ENCODE results near the gene FXYD4. TPM values are rescaled to one million over a fixed set of nuclear protein-coding genes. Genes with fewer than 3 reads are reported as not detected.

Gene FXYD4
- total and polyA plus RNA-seq, 2 of the 8 experiments (the other 6 are each of a cell fraction or from before 2014, with no cell fraction given) = not detected

GRCh38 chr10:43387678-43388032 is 16.2 kb downstream of the FXYD4 start:
- no peak overlapping the region for H2AFZ ChIP-seq (ENCODE audit: low read length)
- H2BK120ac ChIP-seq (replicated peaks; ENCODE audit: low read depth, low read length) = no peak overlapping the region
- H4K8ac ChIP-seq (ENCODE audit: extremely low read depth, insufficient read depth, low read length) = peak overlapping the region; percentile 9; the same call in 1 of the 2 replicates
- no peak for DNase-seq (ENCODE audit: low read depth in 1 of 2, low spot score in 2 of 2)
- H3K4me3 ChIP-seq (ENCODE audit: extremely low read depth in 1 of 4, insufficient read depth in 2 of 4, low read depth in 3 of 4, low read length in 4 of 4) = no peak overlapping the region
- no peaks in the 10 kb centered on the region; the same call in 1 of the 2 replicates for H3K23me2 ChIP-seq (ENCODE audit: low read depth, low read length)
- 94% methylated on average over 5 of the region's 5 CpGs; no CpG with 5 or more reads in 1 of the 2 experiments for WGBS, 2 experiments (ENCODE audit: extremely low coverage in 1 of 2, insufficient coverage in 1 of 2, insufficient read length in 1 of 2, insufficient replicate concordance in 2 of 2, low coverage in 1 of 2, low lambda C conversion rate in 2 of 2, missing lambda C conversion rate in 1 of 2)
- peaks cover 36 to 71% (median 61%) of the 10 kb centered on the region in 4 experiments for H3K36me3 ChIP-seq (ENCODE audit: control insufficient read depth in 2 of 4, insufficient read depth in 4 of 4, low read length in 3 of 4)
- TF ChIP-seq RXRA (IDR thresholded peaks at IDR 0.05; ENCODE audit: insufficient read depth, low read depth, low read length) (no peak), FOSL1 (IDR thresholded peaks at IDR 0.05; ENCODE audit: insufficient read depth, low read depth, low read length) (no peak), BCL11A (IDR thresholded peaks at IDR 0.05; ENCODE audit: low read depth in 2 of 2, low read length in 2 of 2) (no peak), KDM4A (IDR thresholded peaks at IDR 0.05; ENCODE audit: low read depth, low read length, severe bottlenecking) (no peak), CBX8 (IDR thresholded peaks at IDR 0.05; ENCODE audit: borderline replicate concordance, low read depth, low read length) (no peak), SAP30 (IDR thresholded peaks at IDR 0.05; ENCODE audit: insufficient read depth, insufficient replicate concordance, low read length) (no peak), RAD21 (IDR thresholded peaks at IDR 0.05 in 1 of 2, conservative IDR thresholded peaks at IDR 0.05 in 1 of 2; ENCODE audit: low read depth in 2 of 2, low read length in 2 of 2) (no peak), USF2 (IDR thresholded peaks at IDR 0.05; ENCODE audit: low read length) (no peak), TAF7 (optimal IDR thresholded peaks at IDR 0.05; ENCODE audit: borderline replicate concordance, low read depth, low read length) (no peak), SIRT6 (IDR thresholded peaks at IDR 0.05; ENCODE audit: low read length) (no peak)
- H4K5ac ChIP-seq (ENCODE audit: insufficient read length, low read depth, low read length) = no peak overlapping the region
- no peak overlapping the region for H2BK15ac ChIP-seq (ENCODE audit: low read length)
- no peak for FAIRE-seq
- no peak overlapping the region for H3K23ac ChIP-seq (ENCODE audit: insufficient read length)
- H3K4ac ChIP-seq (replicated peaks; ENCODE audit: insufficient read length, low read depth, low read length) = no peak overlapping the region
- H3K79me1 ChIP-seq (ENCODE audit: low read depth, low read length) = peaks cover 17% of the 10 kb centered on the region
- no peak overlapping the region for H3K9ac ChIP-seq (replicated peaks in 1 of 4; ENCODE audit: extremely low read depth in 1 of 4, low read depth in 3 of 4, low read length in 3 of 4)
- no peak overlapping the region for H4K91ac ChIP-seq (replicated peaks; ENCODE audit: insufficient read length, low read length)
- no peaks in the 10 kb centered on the region; a peak in 1 of 7 replicates for H3K4me1 ChIP-seq (replicated peaks in 1 of 4; ENCODE audit: control insufficient read depth in 3 of 4, insufficient read depth in 4 of 4, low read length in 3 of 4)
- H3K27ac ChIP-seq (ENCODE audit: low read depth, low read length) = no peak overlapping the region
- H3K4me2 ChIP-seq (ENCODE audit: insufficient read depth in 1 of 2, low read depth in 2 of 2, low read length in 2 of 2) = no peak overlapping the region
- H2BK20ac ChIP-seq (ENCODE audit: low read length) = no peak overlapping the region
- no peak overlapping the region for H3K56ac ChIP-seq (replicated peaks; ENCODE audit: insufficient read length, low read depth, low read length)
- no peak overlapping the region for H2AK5ac ChIP-seq (ENCODE audit: low read depth, low read length)
- CTCF ChIA-PET (ENCODE audit: partially characterized antibody) = interaction anchor here (0.6 to 1.0 kb wide), 2 partner anchors 47 to 69 kb away, joined by 3 to 5 read pairs; no protein-coding TSS in a partner anchor
- H3K9me3 ChIP-seq (ENCODE audit: insufficient read depth in 2 of 2, low read depth in 1 of 2, low read length in 1 of 2) = no peaks in the 10 kb centered on the region
- H3K27me3 ChIP-seq (replicated peaks in 1 of 4; ENCODE audit: control insufficient read depth in 3 of 4, extremely low read depth in 1 of 4, insufficient read depth in 3 of 4, low read length in 3 of 4) = no peaks in the 10 kb centered on the region
- H4K20me1 ChIP-seq (replicated peaks in 1 of 2; ENCODE audit: control insufficient read depth in 1 of 2, insufficient read depth in 2 of 2, low read length in 2 of 2) = peaks cover 35 to 37% of the 10 kb centered on the region in 2 experiments
- peaks cover 13 to 48% of the 10 kb centered on the region in 2 experiments for H3K79me2 ChIP-seq (ENCODE audit: control insufficient read depth in 1 of 2, insufficient read depth in 2 of 2, low read length in 2 of 2)
- no peak overlapping the region for H2BK5ac ChIP-seq (ENCODE audit: low read depth, low read length)
- POLR2A ChIA-PET (ENCODE audit: partially characterized antibody) = interaction anchor here (0.7 to 7.5 kb wide), 4 partner anchors 9 to 31 kb away, joined by 3 to 112 read pairs (median 6); no protein-coding TSS in a partner anchor
- no peak overlapping the region for H2BK12ac ChIP-seq (ENCODE audit: low read depth, low read length)
- H3K14ac ChIP-seq (ENCODE audit: insufficient read length) = no peak overlapping the region
- no peak overlapping the region for H3K18ac ChIP-seq (ENCODE audit: extremely low read depth, low read length)

All from H1 (cell line).